GM23248 (cell line): ENCODE data around the gene RC3H1. TPM values are rescaled to one million over a fixed set of nuclear protein-coding genes. Genes with fewer than 3 reads are reported as not detected.
A peak's percentile ranks its signal among the peaks of the same experiment; 100 is the strongest.

ENCODE experiments used
- DNase-seq: peaks from one replicate; pipeline ENCODE4 v3.0.0-alpha.2; 2015
- H2AFZ ChIP-seq: fragments of 200-600 bp; sonication (generic); 2 replicates; pipeline ENCODE4 v1.6.1; 2016; ENCODE audit warnings: antibody characterized with exemption
- H3F3A ChIP-seq: fragments of 200-600 bp; sonication (generic); 2 replicates; pipeline ENCODE4 v1.6.1; 2016; ENCODE audit warnings: mild to moderate bottlenecking, antibody characterized with exemption, mixed run types; ENCODE audit not compliant: insufficient read depth
- H3K27ac ChIP-seq: fragments of 200-600 bp; sonication (generic); 2 replicates; pipeline ENCODE4 v1.5.1; 2016; ENCODE audit warnings: mild to moderate bottlenecking
- H3K27me3 ChIP-seq: fragments of 200-600 bp; sonication (generic); replicated peaks from 2 replicates; pipeline ENCODE4 v1.6.1; 2016; ENCODE audit warnings: mild to moderate bottlenecking; ENCODE audit not compliant: insufficient read depth
- H3K36me3 ChIP-seq: fragments of 200-600 bp; sonication (generic); 2 replicates; pipeline ENCODE4 v1.6.1; 2016; ENCODE audit warnings: low read depth, mild to moderate bottlenecking
- H3K4me1 ChIP-seq: fragments of 200-600 bp; sonication (generic); 2 replicates; pipeline ENCODE4 v1.6.1; 2016; ENCODE audit warnings: mild to moderate bottlenecking; ENCODE audit not compliant: insufficient read depth
- H3K4me2 ChIP-seq: fragments of 200-600 bp; sonication (generic); one replicate; pipeline ENCODE4 v1.6.1; 2016; ENCODE audit warnings: mild to moderate bottlenecking; ENCODE audit not compliant: unreplicated experiment
- H3K4me3 ChIP-seq: fragments of 200-600 bp; sonication (generic); 2 replicates; pipeline ENCODE4 v1.5.1; 2016; ENCODE audit warnings: mild to moderate bottlenecking
- H3K79me2 ChIP-seq: fragments of 200-600 bp; sonication (generic); 2 replicates; pipeline ENCODE4 v1.6.1; 2016; ENCODE audit warnings: mild to moderate bottlenecking; ENCODE audit not compliant: insufficient read depth
- H3K9ac ChIP-seq: fragments of 200-600 bp; sonication (generic); 2 replicates; pipeline ENCODE4 v1.6.1; 2016; ENCODE audit warnings: mild to moderate bottlenecking
- H3K9me2 ChIP-seq: fragments of 200-600 bp; sonication (generic); 2 replicates; pipeline ENCODE4 v1.6.1; 2016; ENCODE audit warnings: mixed run types, mild to moderate bottlenecking, moderate library complexity; ENCODE audit not compliant: insufficient read depth
- H3K9me3 ChIP-seq: fragments of 200-600 bp; sonication (generic); one replicate; pipeline ENCODE4 v1.6.1; 2017; ENCODE audit warnings: low read depth
- H4K20me1 ChIP-seq: fragments of 200-600 bp; sonication (generic); 2 replicates; pipeline ENCODE4 v1.6.0; 2016; ENCODE audit not compliant: insufficient read depth
- EZH2 ChIP-seq: fragments of 200-600 bp; sonication (generic); IDR thresholded peaks from 2 replicates; pipeline ENCODE4 v1.6.1; 2018; ENCODE audit warnings: antibody characterized with exemption, mild to moderate bottlenecking; ENCODE audit not compliant: insufficient read depth, poor library complexity, severe bottlenecking
- EZH2phosphoT487 ChIP-seq: fragments of 200-600 bp; sonication (generic); IDR thresholded peaks from 2 replicates; pipeline ENCODE4 v1.6.1; 2018; ENCODE audit warnings: antibody characterized with exemption, moderate library complexity, mild to moderate bottlenecking, low read depth; ENCODE audit not compliant: insufficient read depth
- WGBS, 2 experiments: methylation state at CpG; one replicate each; pipeline ENCODE4 v1.1.6; 2015 to 2017; ENCODE audit warnings: low lambda C conversion rate in 2 of 2, low coverage in 1 of 2; ENCODE audit errors: missing lambda C conversion rate in 2 of 2; 5-methylcytosine and 5-hydroxymethylcytosine counted together
- in situ Hi-C: fragments of 300-500 bp; cut with MboI; formaldehyde crosslinking; loops from 2 replicates; pipeline ENCODE4 v1.15.0; 2020
- polyA plus RNA-seq: library from polyadenylated mRNA; unstranded; fragments of >200 nt; fragmentation: Nextera tagmentation; extraction: Ambion mirVana; gene quantifications from 2 replicates; pipeline ENCODE4 v1.2.1, GENCODE V29; 2016
- total RNA-seq: library from RNA; depleted of rRNA; stranded (reverse); fragments of >200 nt; shearing (Covaris generic); gene quantifications from 2 replicates; pipeline ENCODE4 v1.2.3, GENCODE V29; 2014

Gene RC3H1
- total and polyA plus RNA-seq, 2 experiments from 2014 or later: 5.9 to 18.9 TPM

DNA sequence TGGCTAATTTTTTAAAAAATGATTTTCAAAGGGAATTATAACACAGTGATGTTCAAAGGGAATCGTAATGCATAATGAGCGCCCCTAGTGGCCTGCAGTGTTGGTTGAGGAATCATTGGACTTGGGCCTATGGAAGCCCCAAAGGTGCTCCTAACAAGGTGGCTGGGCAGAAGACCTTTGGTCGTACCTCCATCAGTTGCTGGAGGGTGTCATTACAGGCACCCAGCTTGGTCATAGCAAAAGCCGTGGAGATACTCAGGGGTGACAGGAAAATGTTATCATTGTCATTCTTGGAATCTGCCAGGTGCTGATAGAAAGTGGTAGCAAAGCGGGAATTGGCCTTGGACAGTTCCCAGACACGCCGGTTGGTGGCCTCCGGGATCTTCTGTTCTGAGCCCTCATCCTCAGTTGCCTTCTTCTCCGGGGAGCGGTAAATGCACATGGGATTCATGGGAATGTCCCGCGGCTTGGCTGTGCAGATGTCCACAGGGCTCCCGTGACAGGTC lies 107.7 kb downstream of the RC3H1 start:
- TF ChIP-seq EZH2phosphoT487 (no peak), EZH2 (no peak)
- Histone ChIP-seq H3K79me2 (no peaks in the 10 kb centered on the region), H3K9ac (no peak overlapping the region), H3F3A (no peaks in the 10 kb centered on the region), H3K4me3 (no peak overlapping the region), H3K9me3 (no peaks in the 10 kb centered on the region), H3K4me2 (no peak overlapping the region), H2AFZ (no peak overlapping the region), H3K4me1 (no peaks in the 10 kb centered on the region), H3K27ac (no peak overlapping the region), H3K36me3 (no peaks in the 10 kb centered on the region), H4K20me1 (no peaks in the 10 kb centered on the region), H3K27me3 (no peaks in the 10 kb centered on the region), H3K9me2 (no peaks in the 10 kb centered on the region)
- DNase-seq: peak; percentile 53
- 53 to 54% methylated on average over 13 of the region's 13 CpGs for WGBS, 2 experiments
- in situ Hi-C loops: no loop called here

DNA sequence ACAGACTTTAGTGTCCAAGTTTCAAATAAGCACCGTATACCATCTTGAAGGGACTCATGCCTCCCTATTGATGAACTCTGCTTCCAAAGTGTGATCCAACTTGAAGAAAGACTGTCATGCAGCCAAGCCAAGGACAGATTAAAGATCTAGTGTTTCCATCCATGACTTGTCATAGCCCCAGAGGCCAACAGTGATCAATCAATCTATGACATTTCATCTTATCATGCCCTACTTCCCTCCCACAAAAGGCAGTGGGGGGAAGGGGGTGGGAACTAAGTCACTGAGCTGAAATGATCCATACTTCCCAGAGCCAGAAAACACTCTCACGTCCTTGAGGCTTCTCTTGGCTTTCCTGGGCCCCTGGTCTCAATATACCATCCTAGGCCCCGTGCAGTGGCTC lies 109.0 kb downstream of the RC3H1 start:
- Histone ChIP-seq H3K36me3 (no peaks in the 10 kb centered on the region), H3K4me1 (no peaks in the 10 kb centered on the region), H4K20me1 (no peaks in the 10 kb centered on the region), H3F3A (no peaks in the 10 kb centered on the region), H3K9ac (no peak overlapping the region), H3K9me2 (no peaks in the 10 kb centered on the region), H3K27me3 (no peaks in the 10 kb centered on the region), H3K27ac (no peak overlapping the region), H3K4me3 (no peak overlapping the region), H2AFZ (no peak overlapping the region), H3K4me2 (no peak overlapping the region), H3K9me3 (no peaks in the 10 kb centered on the region), H3K79me2 (no peaks in the 10 kb centered on the region)
- DNase-seq: no peak
- in situ Hi-C loops: no loop called here
- 63 to 74% methylated on average over 3 of the region's 3 CpGs for WGBS, 2 experiments
- TF ChIP-seq EZH2 (no peak), EZH2phosphoT487 (no peak)

DNA sequence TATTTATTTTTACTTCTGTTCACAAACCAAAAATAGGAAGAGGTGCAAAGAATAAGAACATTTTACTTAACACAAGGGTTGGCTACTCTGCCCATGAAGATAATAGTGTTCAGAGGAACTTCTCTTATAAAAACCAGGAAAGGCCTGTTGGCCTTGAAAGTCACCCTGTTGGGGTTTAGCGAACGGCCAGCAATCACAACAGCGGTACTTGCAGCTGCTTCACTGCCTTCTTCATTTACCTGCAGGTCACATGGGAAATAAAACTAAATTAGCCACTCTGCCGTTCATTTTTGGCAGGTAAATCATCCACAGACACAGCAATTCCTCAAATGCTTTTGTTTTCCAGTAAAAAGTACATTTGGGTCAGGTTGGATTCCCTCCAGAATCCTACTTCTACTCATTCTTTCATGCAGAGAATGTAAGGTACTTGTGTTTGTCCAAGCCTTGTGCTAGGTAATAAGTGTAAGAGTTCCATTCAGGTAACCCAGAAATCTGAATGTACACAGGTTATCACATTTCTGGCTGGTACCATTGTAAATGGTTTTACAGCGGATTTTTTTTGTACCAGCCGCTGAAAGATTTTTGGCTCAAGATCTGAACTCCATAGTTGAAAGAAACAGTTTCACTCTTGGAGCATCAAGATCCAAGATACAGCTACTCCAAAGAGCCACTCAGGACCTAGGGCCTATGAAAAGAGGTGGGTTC lies 118.2 kb downstream of the RC3H1 start:
- Histone ChIP-seq H3K27ac (no peak overlapping the region), H3K79me2 (no peaks in the 10 kb centered on the region), H4K20me1 (no peaks in the 10 kb centered on the region), H3K4me2 (no peak overlapping the region), H3K36me3 (no peaks in the 10 kb centered on the region), H2AFZ (no peak overlapping the region), H3K4me1 (no peaks in the 10 kb centered on the region), H3K9me3 (no peaks in the 10 kb centered on the region), H3K4me3 (no peak overlapping the region), H3F3A (no peaks in the 10 kb centered on the region), H3K9me2 (no peaks in the 10 kb centered on the region), H3K9ac (no peak overlapping the region), H3K27me3 (no peaks in the 10 kb centered on the region)
- DNase-seq: no peak
- in situ Hi-C loops: no loop called here
- TF ChIP-seq EZH2 (no peak), EZH2phosphoT487 (no peak)
- WGBS, 2 experiments: 98% methylated on average over 6 of the region's 6 CpGs

DNA sequence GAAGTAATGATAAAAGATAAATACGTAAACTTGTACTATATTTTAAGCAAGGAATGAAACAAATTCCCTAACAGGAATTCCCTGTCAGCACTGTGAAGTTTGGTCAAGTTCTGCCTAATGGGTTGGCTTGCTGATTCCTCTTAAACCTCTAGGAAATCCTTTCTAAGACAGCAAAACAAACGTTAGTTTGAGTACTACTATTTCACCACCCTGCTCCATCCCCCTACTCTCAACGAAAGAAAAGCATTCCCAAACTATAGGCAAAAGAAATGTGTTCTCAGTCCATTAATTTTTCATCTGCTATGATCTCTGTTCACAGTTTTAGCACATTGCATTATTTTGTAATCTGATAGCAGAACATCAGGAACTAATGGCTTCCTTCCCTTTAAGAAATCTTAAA lies 121.2 kb downstream of the RC3H1 start:
- H3F3A ChIP-seq: no peaks in the 10 kb centered on the region
- in situ Hi-C loops: no loop called here
- no peaks in the 10 kb centered on the region for H4K20me1 ChIP-seq
- no peaks in the 10 kb centered on the region for H3K9me2 ChIP-seq
- H3K9me3 ChIP-seq: no peaks in the 10 kb centered on the region
- DNase-seq: no peak
- no peak overlapping the region for H2AFZ ChIP-seq
- no peak overlapping the region for H3K4me2 ChIP-seq
- H3K27me3 ChIP-seq: no peaks in the 10 kb centered on the region
- H3K4me3 ChIP-seq: no peak overlapping the region
- 48 to 58% methylated on average over 3 of the region's 3 CpGs for WGBS, 2 experiments
- H3K36me3 ChIP-seq: no peaks in the 10 kb centered on the region
- TF ChIP-seq EZH2: no peak
- TF ChIP-seq EZH2phosphoT487: no peak
- H3K79me2 ChIP-seq: no peaks in the 10 kb centered on the region
- no peak overlapping the region for H3K9ac ChIP-seq
- no peaks in the 10 kb centered on the region for H3K4me1 ChIP-seq
- H3K27ac ChIP-seq: no peak overlapping the region
